Fibroblast of lung (primary cell): ENCODE measurements around the gene PPP3R2.

Experiments used
- EZH2 ChIP-seq: IDR thresholded peaks from 2 replicates; pipeline ENCODE4 v1.5.1; 2012; ENCODE audit warnings: low read length, control low read depth, mild to moderate bottlenecking; ENCODE audit errors: missing control alignments
- TF ChIP-seq, protein P1 (sequence below), 2 donors: IDR thresholded peaks in 1 of 2; conservative IDR thresholded peaks in 1 of 2; 1 replicate in 1 of 2; 2 replicates in 1 of 2; pipeline ENCODE4 v1.5.1; 2011 to 2012; ENCODE audit warnings: low read length in 2 of 2, control low read depth in 1 of 2, inconsistent platforms in 1 of 2, low read depth in 1 of 2, mild to moderate bottlenecking in 1 of 2

DNA sequence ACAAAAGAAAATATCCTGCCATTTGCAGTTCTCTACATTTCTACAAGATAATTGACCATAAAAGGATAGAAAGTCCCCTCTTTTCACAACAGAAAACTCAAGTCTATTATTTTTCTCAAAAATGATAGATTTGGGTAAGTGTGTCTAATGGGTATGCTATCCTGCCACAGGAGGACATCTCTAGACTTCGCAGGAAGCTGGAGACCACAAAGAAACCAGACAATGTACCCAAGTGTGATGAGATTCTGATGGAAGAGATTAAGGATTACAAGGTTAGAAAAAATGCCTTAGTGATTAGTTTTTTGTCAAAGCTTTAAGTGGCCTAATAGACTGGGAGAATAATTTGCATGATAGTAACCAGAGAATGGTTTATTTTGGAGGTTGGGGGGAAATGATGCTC, 33.0 kb downstream of the PPP3R2 start:
- TF ChIP-seq, protein P1, sequence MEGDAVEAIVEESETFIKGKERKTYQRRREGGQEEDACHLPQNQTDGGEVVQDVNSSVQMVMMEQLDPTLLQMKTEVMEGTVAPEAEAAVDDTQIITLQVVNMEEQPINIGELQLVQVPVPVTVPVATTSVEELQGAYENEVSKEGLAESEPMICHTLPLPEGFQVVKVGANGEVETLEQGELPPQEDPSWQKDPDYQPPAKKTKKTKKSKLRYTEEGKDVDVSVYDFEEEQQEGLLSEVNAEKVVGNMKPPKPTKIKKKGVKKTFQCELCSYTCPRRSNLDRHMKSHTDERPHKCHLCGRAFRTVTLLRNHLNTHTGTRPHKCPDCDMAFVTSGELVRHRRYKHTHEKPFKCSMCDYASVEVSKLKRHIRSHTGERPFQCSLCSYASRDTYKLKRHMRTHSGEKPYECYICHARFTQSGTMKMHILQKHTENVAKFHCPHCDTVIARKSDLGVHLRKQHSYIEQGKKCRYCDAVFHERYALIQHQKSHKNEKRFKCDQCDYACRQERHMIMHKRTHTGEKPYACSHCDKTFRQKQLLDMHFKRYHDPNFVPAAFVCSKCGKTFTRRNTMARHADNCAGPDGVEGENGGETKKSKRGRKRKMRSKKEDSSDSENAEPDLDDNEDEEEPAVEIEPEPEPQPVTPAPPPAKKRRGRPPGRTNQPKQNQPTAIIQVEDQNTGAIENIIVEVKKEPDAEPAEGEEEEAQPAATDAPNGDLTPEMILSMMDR (conservative IDR thresholded peaks at IDR 0.05 in 1 of 2, IDR thresholded peaks at IDR 0.05 in 1 of 2; ENCODE audit: low read depth in 1 of 2, low read length in 2 of 2) = no peak
- no peak for TF ChIP-seq EZH2
